Breast epithelium (tissue), 4 donors: ENCODE measurements around the gene NRP1. TPM values are rescaled to one million over a fixed set of nuclear protein-coding genes. Genes with fewer than 3 reads are reported as not detected.

Experiments
- DNase-seq, 2 donors: peaks; one replicate each; pipeline ENCODE4 v3.0.0-alpha.2; 2019; ENCODE audit warnings: low spot score in 2 of 2
- H3K27ac ChIP-seq, 2 donors: fragments of 200-600 bp; sonication (generic) in 1 of 2; one replicate each; pipeline ENCODE4 v1.5.1; 2016 to 2019; ENCODE audit warnings: mild to moderate bottlenecking in 1 of 2
- H3K27me3 ChIP-seq, 2 donors: fragments of 200-600 bp; sonication (generic) in 1 of 2; one replicate each; pipeline versions ENCODE4 v1.5.1 to v1.6.0; 2017 to 2019; ENCODE audit warnings: control low read depth in 1 of 2, mild to moderate bottlenecking in 1 of 2
- H3K36me3 ChIP-seq: fragments of 200-600 bp; one replicate; pipeline ENCODE4 v1.5.1; 2019
- H3K4me1 ChIP-seq, 2 donors: fragments of 200-600 bp; sonication (generic); one replicate each; pipeline ENCODE4 v1.5.1; 2016 to 2019; ENCODE audit warnings: control low read depth in 1 of 2
- H3K4me3 ChIP-seq, 3 donors: fragments of 200-600 bp; sonication (generic); 1 replicate in 2 of 3; 2 replicates in 1 of 3; pipeline ENCODE4 v1.5.1; 2016 to 2019; ENCODE audit warnings: mild to moderate bottlenecking in 3 of 3, moderate library complexity in 2 of 3
- H3K9me3 ChIP-seq, 2 donors: fragments of 200-600 bp; sonication (generic) in 1 of 2; one replicate each; pipeline ENCODE4 v1.5.1; 2016 to 2019; ENCODE audit warnings: control low read depth in 1 of 2
- CTCF ChIP-seq, 3 donors: fragments of 450-650 bp; IDR thresholded peaks; one replicate each; pipeline ENCODE4 v1.5.1; 2016 to 2017; ENCODE audit warnings: antibody characterized with exemption in 3 of 3, mild to moderate bottlenecking in 3 of 3, moderate library complexity in 3 of 3
- POLR2A ChIP-seq: fragments of 450-650 bp; IDR thresholded peaks from one replicate; pipeline ENCODE4 v1.6.1; 2016; ENCODE audit warnings: antibody characterized with exemption, mild to moderate bottlenecking, moderate library complexity
- POLR2AphosphoS5 ChIP-seq, 3 donors: sonication (generic); formaldehyde crosslinking; IDR thresholded peaks; one replicate each; pipeline ENCODE4 v1.6.1; 2017; ENCODE audit warnings: antibody characterized with exemption in 3 of 3
- intact Hi-C: fragments of 100-400 bp; cut with DNase I; formaldehyde crosslinking; loops from one replicate; pipeline ENCODE4 v1.15.1; 2023; ENCODE audit warnings: low total_unique reads
- total RNA-seq, 3 donors: library from RNA; depleted of rRNA; stranded (reverse); fragments of >200 nt; gene quantifications; one replicate each; pipeline ENCODE4 v1.1.0, GENCODE V29; 2016

NRP1 gene
- total RNA-seq, 3 donors from 2014 or later: 50.8 to 76.0 (median 74.7) TPM

GRCh38 chr10:33152750-33153149, 181.7 kb downstream of the NRP1 start:
- Histone ChIP-seq H3K4me3 (no peak overlapping the region), H3K27ac (no peak overlapping the region), H3K27me3 (no peaks in the 10 kb centered on the region), H3K4me1 (no peaks in the 10 kb centered on the region), H3K9me3 (no peaks in the 10 kb centered on the region), H3K36me3 (no peaks in the 10 kb centered on the region)
- intact Hi-C loops: no loop called here
- TF ChIP-seq CTCF (IDR thresholded peaks at IDR 0.05) (no peak), POLR2A (no peak), POLR2AphosphoS5 (IDR thresholded peaks at IDR 0.05) (no peak)
- no peak for DNase-seq

GRCh38 chr10:33152146-33152545, 182.3 kb downstream of the NRP1 start:
- DNase-seq: no peak
- Histone ChIP-seq H3K27ac (no peak overlapping the region), H3K27me3 (no peaks in the 10 kb centered on the region), H3K9me3 (no peaks in the 10 kb centered on the region), H3K4me1 (no peaks in the 10 kb centered on the region), H3K36me3 (no peaks in the 10 kb centered on the region), H3K4me3 (no peak overlapping the region)
- intact Hi-C loops: no loop called here
- TF ChIP-seq CTCF (IDR thresholded peaks at IDR 0.05) (no peak), POLR2AphosphoS5 (IDR thresholded peaks at IDR 0.05) (no peak), POLR2A (no peak)

GRCh38 chr10:33151344-33151864, 183.1 kb downstream of the NRP1 start:
- intact Hi-C loops: no loop called here
- Histone ChIP-seq H3K9me3 (no peaks in the 10 kb centered on the region), H3K27me3 (no peaks in the 10 kb centered on the region), H3K27ac (no peak overlapping the region), H3K4me3 (no peak overlapping the region), H3K4me1 (no peaks in the 10 kb centered on the region), H3K36me3 (no peaks in the 10 kb centered on the region)
- no peak for TF ChIP-seq POLR2A
- no peak for DNase-seq

GRCh38 chr10:33150889-33151288, 183.6 kb downstream of the NRP1 start:
- TF ChIP-seq POLR2AphosphoS5 (IDR thresholded peaks at IDR 0.05) (no peak), CTCF (IDR thresholded peaks at IDR 0.05) (no peak), POLR2A (no peak)
- no peak overlapping the region for H3K4me3 ChIP-seq
- no peaks in the 10 kb centered on the region for H3K9me3 ChIP-seq
- no peaks in the 10 kb centered on the region for H3K4me1 ChIP-seq
- no peaks in the 10 kb centered on the region for H3K27me3 ChIP-seq
- no peaks in the 10 kb centered on the region for H3K36me3 ChIP-seq
- H3K27ac ChIP-seq: no peak overlapping the region
- no peak for DNase-seq
- intact Hi-C loops: no loop called here

- no peaks in the 10 kb centered on the region for H3K36me3 ChIP-seq
- no peaks in the 10 kb centered on the region for H3K4me1 ChIP-seq
- no peak for DNase-seq
- H3K9me3 ChIP-seq: no peaks in the 10 kb centered on the region
- H3K4me3 ChIP-seq: no peak overlapping the region
- no peak overlapping the region for H3K27ac ChIP-seq
- intact Hi-C loops: no loop called here
- H3K27me3 ChIP-seq: no peaks in the 10 kb centered on the region
- no peak for TF ChIP-seq CTCF (IDR thresholded peaks at IDR 0.05)
- TF ChIP-seq POLR2AphosphoS5 (IDR thresholded peaks at IDR 0.05): no peak
- no peak for TF ChIP-seq POLR2A
Measured at GRCh38 chr10:33150146-33150545, 184.3 kb downstream of the NRP1 start.

GRCh38 chr10:33147013-33147310, 187.5 kb downstream of the NRP1 start:
- no peak for TF ChIP-seq POLR2AphosphoS5 (IDR thresholded peaks at IDR 0.05)
- no peak for TF ChIP-seq CTCF (IDR thresholded peaks at IDR 0.05)
- no peak for TF ChIP-seq POLR2A
- Histone ChIP-seq H3K4me3 (no peak overlapping the region), H3K27ac (no peak overlapping the region), H3K27me3 (no peaks in the 10 kb centered on the region), H3K9me3 (no peaks in the 10 kb centered on the region), H3K4me1 (no peaks in the 10 kb centered on the region), H3K36me3 (no peaks in the 10 kb centered on the region)
- intact Hi-C loops: no loop called here
- DNase-seq: no peak
